ENCODE data around the gene LSS.
"Not testable (repeated sequence)": the region's sequence is repeated elsewhere in the genome, so short reads cannot be mapped to it uniquely, and the experiment has no call there.

LSS gene

DNA sequence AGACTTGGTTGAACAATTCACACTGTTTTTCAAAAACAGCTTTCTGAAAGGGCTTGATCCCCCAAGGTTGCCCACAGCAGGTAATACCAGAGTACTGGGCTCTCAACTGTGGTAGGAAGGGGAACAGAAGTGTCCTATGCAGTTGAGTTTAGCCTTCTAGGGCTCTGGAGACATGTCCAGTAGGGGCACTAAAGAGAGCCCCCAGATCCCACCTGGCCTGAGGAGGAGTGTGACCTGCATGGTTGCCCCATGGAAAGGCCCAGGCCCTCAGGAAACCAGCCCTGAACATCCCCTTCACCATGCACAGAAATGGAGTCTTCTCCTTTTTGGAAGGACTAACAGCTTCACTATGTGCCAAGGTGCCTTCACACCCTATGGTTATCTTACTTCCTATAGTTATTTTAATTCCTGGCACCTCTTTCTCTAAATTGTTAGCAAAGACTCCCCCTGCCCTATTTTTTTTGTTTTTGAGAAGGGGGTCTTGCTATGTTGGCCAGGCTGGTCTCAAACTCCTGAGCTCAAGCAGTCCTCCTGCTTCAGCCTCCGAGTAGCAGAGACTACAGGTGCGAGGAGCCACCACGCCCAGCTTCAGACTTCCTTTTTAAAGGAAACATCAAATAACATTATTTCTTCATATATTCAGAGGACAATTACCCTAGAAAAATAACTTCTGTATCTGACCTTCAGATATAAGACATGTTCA is 16.8 kb upstream of the LSS start:
- no peak for DNase-seq

DNA sequence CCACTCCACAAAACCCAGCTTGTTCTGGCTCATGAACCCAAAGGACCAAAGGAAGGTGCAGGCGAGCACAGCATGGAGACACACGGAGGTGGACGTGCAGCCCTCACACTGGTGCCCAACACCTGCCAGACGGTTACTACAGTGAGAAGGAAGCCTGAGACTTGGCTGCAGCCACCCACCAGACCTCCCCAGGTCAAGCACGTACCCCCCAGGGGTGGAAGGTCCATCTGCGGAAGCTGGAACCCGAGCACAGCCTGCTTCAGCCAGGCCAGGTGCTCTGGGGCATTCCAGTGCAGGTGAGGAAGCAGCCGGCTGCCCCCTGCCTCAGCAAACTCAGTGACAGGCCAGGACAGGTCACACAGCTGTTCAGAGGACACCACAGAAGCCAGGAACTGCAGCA is 16.0 kb upstream of the LSS start:
- DNase-seq, result no peak

DNA sequence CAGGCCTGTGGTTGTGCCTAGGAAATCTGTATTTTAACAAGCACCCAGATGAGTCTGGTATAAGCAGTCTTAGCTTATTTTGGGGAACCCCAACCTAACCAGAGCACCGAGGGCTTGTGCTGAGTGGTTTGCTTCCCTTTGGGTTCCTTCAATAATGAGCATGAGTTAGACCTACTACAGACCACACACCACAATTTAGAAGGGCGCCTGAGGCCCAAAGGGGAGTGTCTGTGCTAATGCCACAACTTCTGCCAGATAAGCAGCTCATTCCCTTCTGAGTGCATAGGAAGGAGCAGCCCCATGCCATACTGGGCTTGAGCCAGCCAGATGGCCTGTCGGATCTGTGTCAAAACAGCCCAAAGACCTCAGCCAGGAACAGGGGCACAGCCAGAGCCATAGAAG is 15.4 kb upstream of the LSS start:
- DNase-seq, result no peak

DNA sequence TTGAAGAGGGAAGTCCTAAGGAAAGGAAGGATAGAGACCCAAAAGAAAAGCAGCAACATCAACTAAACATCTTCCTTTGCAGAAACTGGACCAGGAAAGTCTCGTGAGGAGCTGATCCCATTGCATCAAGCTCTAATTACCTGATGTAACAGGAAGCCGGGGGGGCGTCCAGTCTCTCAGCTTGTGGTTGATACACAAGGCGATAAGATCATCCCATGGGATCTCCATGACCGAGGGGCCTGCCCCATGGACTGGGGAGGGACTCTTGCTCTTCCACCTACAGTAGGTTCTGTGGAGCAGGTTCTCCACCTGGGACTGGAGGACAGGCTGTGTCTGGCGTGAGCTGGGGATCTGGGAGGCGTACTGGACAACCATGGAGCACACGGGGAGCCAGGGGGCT is 14.8 kb upstream of the LSS start:
- DNase-seq, result no peak

DNA sequence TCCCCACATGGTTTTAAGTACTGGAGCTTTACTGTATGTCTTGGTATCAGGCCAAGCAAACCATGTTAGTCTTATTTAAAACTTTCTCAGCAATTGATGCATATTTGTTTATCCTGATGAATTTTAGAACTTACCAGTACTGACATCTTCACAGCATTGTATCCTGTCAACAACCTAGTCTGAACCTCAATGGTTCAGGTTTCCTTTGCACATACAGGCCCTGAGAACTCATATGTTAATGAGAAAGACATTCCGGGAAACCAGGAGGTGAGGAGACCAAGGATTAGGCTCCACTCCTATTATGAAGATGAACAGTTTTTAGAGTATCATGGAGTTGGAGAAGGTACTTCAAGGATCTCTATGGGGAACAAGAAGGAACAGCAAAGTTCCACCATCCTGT is 13.0 kb upstream of the LSS start:
- DNase-seq, result not testable (repeated sequence)

DNA sequence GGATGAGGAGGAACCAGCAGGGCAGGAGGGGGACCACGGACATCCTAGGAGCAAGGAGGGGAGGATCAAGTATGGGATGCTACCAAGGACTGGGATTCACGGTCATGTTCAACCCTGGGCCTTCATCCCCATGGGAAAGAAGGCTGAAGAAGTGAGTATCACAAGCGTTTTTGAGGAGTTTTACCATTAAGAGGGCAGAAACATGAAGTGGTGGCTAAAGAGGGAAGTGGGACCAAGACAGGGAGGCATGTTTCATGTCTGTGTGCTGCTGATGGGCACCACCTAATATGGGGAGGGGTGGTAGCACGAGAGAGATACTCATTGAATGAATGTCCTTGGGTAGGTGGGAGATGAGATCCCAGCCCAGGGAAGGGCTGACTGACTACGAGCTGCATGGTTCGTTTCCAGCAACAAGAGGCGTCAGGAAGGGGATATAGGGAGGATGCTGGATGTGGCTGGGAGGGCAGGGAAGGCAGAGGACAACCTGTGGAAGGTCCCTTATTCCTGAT is 11.3 kb upstream of the LSS start:
- no peak for DNase-seq

DNA sequence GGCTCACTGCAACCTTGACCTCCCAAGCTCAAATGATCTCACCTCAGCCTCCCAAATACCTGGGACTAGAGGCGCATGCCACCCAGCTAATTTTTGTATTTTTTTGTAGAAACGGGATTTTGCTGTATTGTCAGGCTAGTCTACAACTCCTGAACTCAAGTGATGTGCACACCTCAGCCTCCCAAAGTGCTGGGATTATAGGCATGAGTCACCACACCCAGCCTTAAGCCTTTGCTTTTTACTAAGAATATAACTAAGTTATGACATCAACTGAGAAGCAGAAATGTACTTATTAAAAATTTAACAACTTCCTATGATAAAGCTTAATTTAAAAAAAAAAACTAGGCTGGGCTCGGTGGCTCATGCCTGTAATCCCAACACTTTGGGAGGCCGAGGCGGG is 8.9 kb upstream of the LSS start:
- DNase-seq, result no peak

DNA sequence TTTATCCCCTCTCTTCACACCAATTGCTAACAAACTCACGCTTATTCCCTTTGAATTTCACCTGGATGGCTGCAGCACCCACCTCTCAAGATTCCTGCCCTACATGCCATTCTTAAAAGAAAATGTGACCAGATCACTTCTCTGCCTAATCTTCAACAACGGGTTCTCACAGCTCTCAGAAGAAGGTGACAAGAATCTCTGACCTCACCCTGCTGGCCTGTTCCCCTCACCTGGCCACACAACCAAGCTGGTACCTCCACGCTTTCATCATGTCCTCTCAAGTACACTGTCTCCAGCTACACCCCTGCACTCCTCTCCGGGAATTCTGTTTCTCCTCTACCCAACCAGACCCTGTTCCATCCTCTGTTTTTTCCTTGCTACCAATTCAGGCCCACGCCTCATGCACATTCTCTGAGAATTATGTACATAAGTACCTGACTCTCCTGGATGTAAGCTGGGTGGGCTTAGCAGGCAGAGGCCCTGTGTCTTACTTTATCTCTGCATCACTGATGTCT is 5.9 kb upstream of the LSS start:
- DNase-seq, result no peak

DNA sequence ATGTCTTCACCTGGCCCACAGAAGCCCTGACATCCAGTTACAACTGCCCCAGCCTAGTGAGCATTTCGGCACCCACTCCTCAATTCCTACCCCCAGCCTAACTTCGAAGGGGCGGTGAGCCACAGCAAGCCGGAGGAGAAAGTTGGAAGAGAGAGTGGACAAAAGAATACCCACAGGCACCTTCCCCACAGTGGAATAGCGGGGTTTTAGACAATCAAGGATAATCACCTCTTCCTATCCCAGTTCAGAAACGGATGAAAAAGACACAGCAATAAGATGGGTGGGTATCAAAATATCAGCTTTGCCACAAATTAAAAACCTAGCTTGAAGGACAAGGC is 1.3 kb upstream of the LSS start:
- no peak for DNase-seq

DNA sequence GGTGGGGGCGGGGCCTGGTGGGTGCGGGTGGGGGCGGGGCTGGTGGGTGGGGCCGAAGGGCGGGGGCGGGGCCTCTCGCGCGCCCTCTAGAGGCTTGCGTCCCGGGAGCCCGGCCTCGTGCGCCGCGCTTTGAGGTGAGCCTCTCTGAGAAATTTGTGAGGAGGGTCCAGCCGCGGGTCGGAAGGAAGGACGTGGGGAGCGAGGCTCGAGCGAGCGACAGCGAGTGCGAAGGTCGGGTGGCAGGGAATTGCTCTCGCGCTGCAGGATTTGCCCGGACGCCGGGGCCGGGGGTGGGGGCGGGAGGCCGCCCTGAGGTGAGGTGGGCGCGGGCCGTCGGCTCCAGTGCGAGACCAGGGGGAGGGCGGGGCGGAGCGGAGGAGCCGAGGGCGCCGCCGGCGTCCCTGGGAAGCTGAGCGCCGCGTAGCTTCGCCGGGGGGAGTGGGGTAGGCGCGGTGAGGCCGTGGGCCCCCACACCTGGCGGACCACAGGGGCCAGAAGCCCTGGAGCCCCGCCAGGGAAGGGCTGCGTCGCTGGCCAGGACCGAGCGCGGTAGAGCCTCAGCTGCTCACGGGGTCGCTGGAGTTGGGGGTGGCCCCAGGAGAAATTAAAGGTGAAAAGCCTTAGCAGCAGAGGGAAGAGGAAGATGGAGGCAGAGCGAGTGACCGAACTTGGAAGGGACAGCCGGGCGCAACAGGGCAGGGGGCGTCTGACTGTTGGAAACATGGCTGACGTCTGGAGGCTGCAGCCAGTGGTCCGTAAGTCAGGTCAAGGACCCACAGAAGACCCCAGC is 754 bp upstream of the LSS start:
- no peak for DNase-seq

DNA sequence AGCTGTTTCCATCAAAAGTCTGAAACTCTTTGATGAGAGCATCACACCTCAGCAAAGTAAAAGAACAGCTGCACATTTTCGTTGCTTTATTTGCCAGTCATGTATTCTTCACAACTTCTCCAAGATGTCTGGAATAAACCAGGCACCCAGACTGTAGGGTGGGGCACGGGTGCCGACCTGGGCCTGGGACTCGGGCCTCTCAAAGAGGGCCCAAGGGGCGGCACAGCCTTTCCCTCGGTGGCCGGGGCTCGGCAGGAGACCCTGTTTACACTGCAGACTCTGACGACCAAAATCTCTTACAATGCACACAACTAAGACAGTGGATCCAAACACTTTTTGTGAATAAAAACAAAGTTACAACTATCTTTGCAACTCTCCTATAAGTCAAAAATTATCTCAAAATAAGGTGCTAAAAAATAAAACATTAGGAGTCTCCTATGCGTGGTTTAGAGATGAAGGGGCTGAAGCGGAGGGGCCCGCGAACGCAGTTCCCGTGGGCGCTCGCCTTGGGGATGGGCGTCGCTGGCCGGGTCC is 696 bp downstream of the LSS start:
- no peak for DNase-seq

DNA sequence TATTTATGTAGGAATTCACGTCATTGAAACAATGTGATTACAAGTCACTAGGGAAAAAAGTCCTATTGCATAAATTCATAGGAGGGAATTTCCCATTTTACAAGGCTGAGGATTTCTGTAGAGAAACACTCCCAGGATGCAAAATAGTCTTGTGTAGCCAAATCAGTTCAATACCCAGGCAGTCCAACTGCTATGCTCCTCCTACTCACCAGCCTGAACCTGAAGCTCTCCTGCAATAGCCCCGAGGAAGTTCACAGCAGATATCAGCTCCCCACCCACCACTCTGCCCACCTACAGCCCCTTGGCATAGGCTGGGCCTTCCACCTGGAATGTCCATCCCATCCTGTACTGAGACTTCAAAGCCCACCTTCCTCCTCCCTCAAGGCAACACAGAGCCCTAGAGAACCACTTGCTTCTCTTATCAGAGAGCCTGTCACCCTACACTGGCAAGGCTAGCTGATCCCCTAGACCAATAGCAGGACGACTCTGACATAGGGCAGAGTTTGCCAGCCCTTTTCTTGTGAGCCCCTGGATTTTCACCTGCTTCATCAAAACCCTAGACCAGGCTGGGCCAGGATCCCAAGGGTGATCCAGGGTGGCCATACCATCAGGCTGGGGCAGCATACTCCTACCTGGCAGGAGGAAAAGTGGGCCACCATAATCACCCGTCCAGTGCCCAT is 1.5 kb downstream of the LSS start:
- no peak for DNase-seq

DNA sequence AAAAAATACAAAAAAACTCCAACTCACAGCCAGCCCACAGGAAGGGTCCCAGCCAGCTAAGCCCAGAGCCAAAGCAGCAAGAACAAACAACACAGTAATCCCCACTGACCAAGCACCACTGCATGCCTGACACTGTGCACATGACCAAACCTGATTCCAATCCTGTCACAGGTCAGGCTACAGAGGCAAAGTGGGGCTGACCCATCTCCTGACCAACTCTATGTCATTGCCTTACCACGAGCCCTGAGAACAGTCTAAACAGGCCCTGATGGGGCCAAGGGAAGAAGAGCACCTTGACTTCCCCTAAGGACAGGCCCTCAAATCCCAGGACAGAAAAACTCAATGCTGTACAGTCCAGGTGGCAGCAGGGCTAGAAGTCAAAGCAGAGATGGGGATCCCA is 2.4 kb downstream of the LSS start:
- DNase-seq, result no peak

DNA sequence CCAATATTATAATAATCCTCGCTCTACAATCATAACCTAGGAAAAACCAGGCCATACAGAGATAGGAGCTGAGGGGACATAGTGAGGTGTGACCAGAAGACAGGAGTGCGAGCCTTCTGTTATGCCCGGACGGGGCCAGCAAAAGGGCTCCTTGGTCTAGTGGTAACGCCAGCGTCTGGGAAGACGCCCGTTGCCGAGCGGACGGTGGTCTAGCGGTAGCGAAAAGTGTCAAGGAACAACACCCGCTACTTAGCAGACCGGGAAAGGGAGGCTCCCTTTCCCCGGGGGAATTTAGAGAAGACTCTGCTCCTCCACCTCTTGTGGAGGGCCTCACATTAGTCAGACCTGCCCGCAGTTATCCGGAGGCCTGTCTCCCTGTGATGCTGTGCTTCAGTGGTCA is 4.9 kb downstream of the LSS start:
- DNase-seq, result not testable (repeated sequence)

DNA sequence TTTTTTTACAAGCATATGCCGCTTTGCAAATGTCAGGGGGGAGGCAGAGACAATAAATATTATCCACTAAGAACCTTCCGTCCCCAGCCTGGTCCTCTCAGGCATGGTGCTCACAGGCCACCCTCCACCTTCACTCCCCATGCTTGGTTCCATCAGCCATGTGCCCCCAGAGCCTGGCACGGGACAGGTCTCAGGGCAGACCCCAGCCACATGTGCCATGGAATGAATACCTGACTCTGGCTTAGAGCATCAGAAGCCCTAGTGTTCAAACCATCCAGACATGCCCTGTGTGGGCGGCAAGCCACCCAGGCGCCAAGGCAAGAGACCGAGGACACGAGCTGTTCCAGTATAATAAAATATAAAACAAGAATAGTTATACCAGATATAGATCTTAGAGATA is 5.4 kb downstream of the LSS start:
- no peak for DNase-seq

DNA sequence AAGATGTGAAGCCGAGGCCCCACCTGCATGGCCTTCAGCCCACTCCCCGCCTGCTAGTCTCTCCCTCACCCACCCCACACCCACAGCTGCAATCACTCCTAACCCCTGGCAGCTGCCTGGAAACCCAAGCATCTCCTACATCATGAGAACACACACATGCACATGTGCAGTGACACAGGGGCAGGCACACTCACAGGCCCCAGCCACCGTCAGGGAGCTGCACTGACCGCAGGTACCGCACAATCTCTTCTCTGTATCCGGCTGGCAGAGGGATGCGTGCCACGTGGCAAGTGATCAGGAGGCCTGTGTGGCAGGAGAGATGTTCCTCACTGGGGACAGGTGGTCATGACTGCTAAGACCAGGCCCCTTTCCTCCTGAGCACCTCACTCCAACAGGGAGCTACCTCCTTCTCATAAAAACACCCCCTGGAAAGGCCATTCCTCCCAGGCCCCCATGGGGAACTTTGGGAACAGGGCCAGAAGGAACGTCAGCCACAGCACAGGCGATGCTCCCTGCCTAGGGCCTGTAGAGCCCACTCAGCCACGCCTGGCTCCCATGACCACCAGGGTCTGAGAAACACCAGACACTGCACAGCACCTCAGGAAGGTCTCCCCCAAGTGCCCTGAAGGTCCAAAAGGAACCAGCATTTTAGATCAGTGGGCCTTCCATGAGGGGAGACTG is 6.0 kb downstream of the LSS start:
- DNase-seq, result no peak

DNA sequence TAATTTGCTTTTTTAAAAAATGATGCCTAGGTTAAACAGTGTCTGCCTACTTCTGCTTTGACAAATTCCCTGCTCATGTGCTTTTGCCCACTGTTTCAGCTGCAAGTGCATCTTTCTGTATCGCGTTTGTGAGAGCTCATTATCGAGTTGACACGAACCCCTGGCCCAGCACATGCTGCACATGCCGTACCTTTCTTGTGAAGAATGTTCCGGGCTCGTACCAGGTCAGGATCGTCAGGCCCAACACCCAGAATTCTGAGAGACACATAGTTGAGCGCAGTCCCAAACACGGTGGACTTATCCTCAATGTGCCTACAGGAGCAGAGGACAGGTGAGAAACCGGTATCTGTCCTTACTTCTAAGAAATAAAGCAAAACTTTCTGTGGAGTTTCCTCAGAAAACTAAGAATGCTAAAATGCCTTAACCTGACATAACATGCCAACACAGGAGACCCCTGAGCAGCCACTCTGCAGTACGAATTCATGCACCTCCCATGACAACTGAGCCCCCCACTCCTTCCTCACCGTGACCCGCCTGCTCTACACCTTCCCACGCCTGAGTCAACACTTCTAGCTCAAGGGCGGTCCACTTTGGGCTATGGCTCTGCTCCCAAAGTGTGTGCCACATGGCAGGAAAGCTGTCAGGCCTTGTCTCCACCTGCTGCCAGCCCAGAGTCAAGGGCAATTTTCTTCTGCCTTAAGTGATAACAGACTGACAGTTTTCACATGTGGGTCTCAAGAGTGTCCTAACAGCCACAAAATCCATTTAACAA is 6.7 kb downstream of the LSS start:
- DNase-seq, result no peak

DNA sequence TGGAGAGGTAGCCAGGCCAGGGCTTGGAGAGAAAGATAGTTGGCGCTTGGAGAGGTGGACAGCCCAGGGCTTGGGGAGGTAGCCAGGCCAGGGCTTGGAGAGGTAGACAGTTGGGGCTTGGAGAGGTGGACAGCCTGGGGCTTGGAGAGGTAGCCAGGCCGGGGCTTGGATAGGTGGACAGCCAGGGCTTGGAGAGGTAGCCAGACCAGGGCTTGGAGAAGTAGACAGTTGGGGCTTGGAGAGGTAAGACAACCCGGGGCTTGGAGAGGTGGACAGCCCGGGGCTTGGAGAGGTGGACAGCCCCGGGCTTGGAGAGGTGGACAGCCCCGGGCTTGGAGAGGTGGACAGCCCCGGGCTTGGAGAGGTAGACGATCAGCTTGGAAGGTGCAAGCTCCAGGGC is 7.7 kb downstream of the LSS start:
- no peak for DNase-seq

DNA sequence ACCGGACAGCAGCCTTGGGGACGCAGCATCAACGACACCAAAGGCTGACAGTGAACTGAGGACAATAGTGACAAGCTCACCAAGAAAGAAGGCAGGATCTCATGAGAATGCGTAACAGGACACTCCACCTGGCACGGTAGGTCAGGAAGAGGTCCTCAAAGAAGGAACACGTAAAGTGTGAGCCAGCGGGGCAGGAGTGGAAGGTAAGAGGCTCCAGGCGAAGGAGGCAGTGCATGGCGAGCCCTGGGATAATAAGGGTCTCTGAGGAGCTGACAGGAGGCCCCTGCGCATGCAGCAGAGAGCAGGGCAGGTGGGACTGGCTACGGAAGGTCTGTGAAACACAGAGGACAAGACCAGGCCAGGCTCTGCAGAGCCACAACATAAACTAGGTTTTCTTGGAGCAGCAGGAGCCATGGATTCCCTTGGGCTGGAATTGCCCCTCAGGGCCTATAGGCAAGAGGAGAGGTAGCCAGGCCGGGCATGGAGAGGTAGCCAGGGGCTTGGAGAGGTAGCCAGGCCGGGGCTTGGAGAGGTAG is 8.2 kb downstream of the LSS start:
- DNase-seq, result no peak

DNA sequence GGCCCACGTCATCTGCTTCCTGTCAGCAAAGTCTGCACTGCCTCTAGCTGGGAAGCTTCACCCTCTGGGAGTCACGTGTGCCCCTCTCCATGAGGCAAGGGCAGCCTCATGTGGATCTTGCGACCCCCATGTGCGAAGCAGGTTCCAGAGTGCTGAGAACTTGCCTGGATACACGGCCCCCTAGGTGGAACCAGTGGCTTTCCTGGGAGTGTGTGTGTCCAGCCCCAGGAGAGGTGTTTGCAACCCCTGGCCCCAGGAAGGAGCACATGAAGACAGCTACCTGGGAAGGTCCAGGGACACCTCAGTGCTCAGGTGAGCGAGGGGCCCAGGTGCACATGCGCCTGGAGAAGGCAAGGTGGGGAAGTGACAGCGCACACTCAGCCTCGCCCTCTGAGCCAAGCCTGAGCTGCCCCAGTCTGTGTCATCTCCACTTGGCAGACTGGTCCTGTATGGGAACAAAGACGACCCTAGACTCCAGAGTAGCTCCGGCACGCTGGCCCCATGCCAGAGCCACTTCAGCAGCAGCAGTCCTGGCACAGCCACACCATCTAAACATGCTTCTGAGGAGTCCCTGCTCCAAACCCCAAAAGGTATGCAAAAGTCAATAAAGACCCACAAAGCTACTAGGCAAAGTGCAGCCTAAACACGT is 8.9 kb downstream of the LSS start:
- no peak for DNase-seq

DNA sequence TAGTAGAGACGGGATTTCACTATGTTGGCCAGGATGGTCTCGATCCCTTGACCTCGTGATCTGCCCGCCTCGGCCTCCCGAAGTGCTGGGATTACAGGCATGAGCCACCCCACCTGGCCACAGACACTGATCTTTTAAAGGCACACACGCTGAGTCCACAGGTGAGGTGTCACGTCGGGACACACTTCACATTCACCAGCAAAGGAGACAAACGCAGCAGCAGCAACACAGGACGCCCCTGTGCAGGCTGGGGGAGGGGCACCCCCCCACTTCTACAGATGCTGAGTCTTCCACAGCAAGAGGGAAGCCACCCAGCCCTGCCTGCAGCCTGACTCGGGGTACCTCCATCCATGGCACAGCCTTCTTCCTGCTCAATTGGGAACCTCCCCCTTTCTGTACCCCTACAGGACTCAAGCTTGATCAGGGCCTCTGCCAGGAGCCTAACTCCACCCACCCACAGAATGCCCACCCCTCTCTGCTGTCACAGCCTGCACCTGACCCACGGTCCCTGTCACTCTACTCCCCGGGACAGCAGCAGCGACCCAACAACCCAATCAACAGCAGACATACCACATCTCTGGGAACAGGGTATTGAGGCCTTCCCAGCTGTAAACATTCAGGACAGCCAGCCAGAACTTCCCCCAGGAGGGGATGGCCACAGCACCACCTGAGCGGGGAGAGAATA is 9.5 kb downstream of the LSS start:
- DNase-seq, result no peak

All from kidney glomerular epithelial cell (primary cell).